GM12874 (cell line): Measurements from ENCODE around the gene S100A4.

Source experiments
- CTCF ChIP-seq: IDR thresholded peaks from 2 replicates; pipeline ENCODE4 v1.5.1; 2011; ENCODE audit warnings: low read depth, mild to moderate bottlenecking, control low read depth, low read length, moderate library complexity; ENCODE audit not compliant: insufficient read depth

Gene S100A4

GRCh38 chr1:153507926-153508583 lies 37.6 kb downstream of the S100A4 start:
- no peak for TF ChIP-seq CTCF

DNA sequence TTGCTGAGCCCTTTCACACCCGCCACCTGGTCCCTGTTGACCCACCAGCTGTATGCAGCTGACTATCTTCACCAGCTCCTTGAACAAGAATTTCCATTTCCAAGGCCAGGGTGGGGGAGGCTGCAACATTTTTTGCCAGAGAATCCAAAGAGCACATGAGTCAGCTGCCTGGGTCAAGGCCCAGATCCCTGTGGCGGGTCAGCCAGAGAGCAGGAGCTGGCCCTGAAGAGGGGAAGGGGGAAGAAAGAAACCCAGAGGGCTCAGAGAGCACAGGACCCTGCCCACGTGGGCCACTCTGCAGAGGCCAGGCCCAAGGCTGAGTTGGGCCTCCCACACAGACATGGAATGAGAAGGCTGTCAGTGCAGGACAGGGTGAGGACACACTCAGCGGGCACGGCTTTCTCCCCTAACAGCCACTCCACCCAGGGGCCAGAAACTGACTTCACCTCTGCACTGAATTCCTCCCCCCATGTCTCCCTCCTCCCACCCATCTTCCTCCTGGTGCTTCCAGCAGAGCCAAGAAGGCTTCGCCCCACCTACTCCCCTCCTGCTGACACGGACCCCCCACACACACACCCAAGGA lies 38.7 kb downstream of the S100A4 start:
- TF ChIP-seq CTCF: no peak

DNA sequence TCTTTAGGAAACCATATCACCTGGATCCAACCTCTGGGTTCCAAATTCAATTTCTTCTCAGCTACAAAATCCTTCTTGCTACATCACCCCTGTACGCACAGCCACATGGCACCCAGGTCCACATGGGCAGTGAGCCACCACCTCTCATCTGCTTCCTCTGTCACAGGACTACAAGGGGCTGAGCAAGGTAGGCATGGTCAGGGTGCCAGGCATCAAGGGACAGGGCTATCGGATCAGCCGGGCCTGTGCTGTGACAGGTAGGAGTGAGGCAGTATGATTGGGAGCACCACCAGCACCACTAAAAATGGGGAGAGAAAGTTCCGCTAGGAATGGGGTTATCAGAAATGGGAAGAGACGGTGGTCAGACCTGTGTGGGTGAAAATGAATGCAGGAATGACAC lies 39.2 kb downstream of the S100A4 start:
- TF ChIP-seq CTCF: no peak

- no peak for TF ChIP-seq CTCF
These were observed 40.0 kb downstream of the S100A4 start for GRCh38 chr1:153505576-153505975.

- TF ChIP-seq CTCF: no peak
These were observed 41.8 kb downstream of the S100A4 start for GRCh38 chr1:153503766-153504165.

DNA sequence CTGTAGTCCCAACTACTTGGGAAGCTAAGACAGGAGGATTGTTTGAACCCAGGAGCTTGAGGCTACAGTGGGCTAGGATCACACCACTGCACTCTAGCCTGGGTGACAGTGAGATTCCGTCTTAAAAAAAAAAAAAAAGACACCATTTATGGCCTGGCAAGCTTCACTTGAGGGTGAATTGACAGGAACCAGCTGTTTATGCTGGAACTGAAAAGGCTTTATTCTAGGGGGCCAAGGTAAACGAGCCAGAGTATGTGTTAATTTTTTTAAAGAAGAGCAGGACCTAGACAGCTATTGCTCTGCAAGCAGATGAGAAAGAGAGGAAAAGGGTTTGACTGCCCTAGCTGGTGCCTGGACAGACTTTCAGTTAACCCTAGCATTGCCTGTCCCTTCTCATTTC lies 46.9 kb downstream of the S100A4 start:
- TF ChIP-seq CTCF: no peak

GRCh38 chr1:153495536-153495935 lies 50.1 kb downstream of the S100A4 start:
- no peak for TF ChIP-seq CTCF
